Effector memory CD4-positive, alpha-beta T cell (primary cell): Measurements from ENCODE around the gene CCL27.
A peak's percentile ranks its signal among the peaks of the same experiment; 100 is the strongest.

Experiments
- DNase-seq, 3 donors: peaks; one replicate each; pipeline ENCODE4 v3.0.0-alpha.2; 2020
- H3K27ac ChIP-seq: 2 replicates; pipeline ENCODE4 v1.7.0; 2013; ENCODE audit warnings: mild to moderate bottlenecking, low read length, moderate library complexity; ENCODE audit not compliant: insufficient read depth, poor library complexity, severe bottlenecking
- H3K27me3 ChIP-seq: replicated peaks from 2 replicates; pipeline ENCODE4 v1.7.0; 2013; ENCODE audit warnings: mild to moderate bottlenecking, low read length; ENCODE audit not compliant: insufficient read depth, control insufficient read depth, poor library complexity, severe bottlenecking
- H3K36me3 ChIP-seq: 2 replicates; pipeline ENCODE4 v1.7.0; 2013; ENCODE audit warnings: mild to moderate bottlenecking, low read length, moderate library complexity; ENCODE audit not compliant: control insufficient read depth, insufficient read depth
- H3K4me1 ChIP-seq: 2 replicates; pipeline ENCODE4 v1.7.0; 2013; ENCODE audit warnings: low read length, mild to moderate bottlenecking; ENCODE audit not compliant: control insufficient read depth, insufficient read depth, poor library complexity, severe bottlenecking
- H3K4me3 ChIP-seq: 2 replicates; pipeline ENCODE4 v1.7.0; 2013; ENCODE audit warnings: low read length, low read depth, mild to moderate bottlenecking; ENCODE audit not compliant: insufficient read depth, poor library complexity, severe bottlenecking
- H3K9me3 ChIP-seq: 2 replicates; pipeline ENCODE4 v1.7.0; 2013; ENCODE audit warnings: mild to moderate bottlenecking, low read length, moderate library complexity; ENCODE audit not compliant: control insufficient read depth

Gene CCL27

DNA sequence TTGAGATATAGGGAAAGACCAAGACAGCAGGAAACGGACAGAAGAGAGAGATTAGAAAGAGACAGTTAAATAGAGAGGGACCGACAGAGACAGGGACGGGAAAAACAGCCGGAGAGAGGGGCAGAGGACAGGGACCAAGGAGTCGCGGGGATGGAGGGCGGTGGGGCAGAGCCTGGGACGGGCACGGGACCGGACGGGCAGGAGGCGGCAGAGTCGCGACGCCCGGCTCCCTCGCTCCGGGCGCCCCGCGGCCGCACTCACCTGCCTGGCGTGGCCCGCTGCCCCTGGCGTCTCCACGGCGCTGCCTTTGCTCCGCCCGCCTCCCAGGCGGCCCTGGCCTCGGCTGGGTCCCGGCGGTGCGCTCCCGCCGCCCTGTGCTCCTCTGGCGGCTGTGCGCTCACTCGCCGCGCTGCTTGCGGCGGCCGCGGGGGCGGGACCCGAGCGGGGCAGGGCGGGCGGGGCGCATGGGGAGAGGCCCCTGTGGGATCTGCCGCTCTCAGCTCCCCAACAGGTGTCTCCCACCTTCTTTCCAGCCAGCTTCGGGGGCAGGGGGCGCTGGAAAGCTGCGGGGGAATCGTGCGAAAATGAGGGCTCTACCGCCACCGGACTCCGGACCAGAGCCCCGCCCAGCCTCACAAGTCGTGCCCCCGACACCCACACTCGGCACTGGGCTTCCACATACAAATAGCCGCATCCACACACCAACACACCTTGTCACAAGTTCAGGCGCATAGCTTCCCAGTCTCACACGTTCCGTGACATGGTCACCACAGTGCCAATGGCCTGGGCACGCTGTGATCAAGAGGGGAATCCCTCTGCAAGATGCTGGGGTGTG, 33.6 kb downstream of the CCL27 start, which contains the start of gene ARID3C:
ARID3C (minus strand) TSS at position 411 of the 835 bp plus-strand sequence. CDS start 1,052 bp downstream, outside the sequence.
- no peak for DNase-seq
- no peaks in the 10 kb centered on the region for H3K9me3 ChIP-seq
- no peaks in the 10 kb centered on the region for H3K36me3 ChIP-seq
- peaks cover 17% of the 10 kb centered on the region for H3K4me1 ChIP-seq
- H3K27ac ChIP-seq, result no peak within 1 kb of the TSS
- peaks cover 57% of the 10 kb centered on the region for H3K27me3 ChIP-seq
- H3K4me3 ChIP-seq, result peak within 1 kb of the TSS; percentile 49

GRCh38 chr9:34627716-34628655, 34.5 kb downstream of the CCL27 start:
- Histone ChIP-seq H3K4me3 (peak overlapping the region; percentile 49), H3K27me3 (peaks cover 66% of the 10 kb centered on the region), H3K27ac (no peak overlapping the region), H3K4me1 (peaks cover 25% of the 10 kb centered on the region), H3K36me3 (no peaks in the 10 kb centered on the region), H3K9me3 (no peaks in the 10 kb centered on the region)
- no peak for DNase-seq

DNA sequence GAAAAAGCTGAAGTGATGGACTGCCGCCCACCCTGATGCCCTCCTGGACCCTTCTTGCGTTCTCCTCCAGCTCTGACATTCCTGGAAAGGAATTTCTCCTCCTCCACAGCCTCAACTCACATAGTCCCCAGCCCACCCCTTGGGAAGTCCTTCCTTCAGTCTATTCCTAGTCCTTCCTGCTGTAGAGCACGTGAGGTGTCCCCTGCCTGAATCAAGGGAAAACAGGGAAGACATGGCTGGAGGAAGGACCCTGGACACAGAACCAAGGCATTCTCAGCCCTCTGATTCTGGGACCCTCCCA, 37.3 kb downstream of the CCL27 start:
- H3K4me3 ChIP-seq, result no peak overlapping the region
- no peaks in the 10 kb centered on the region for H3K36me3 ChIP-seq
- no peak overlapping the region for H3K27ac ChIP-seq
- H3K27me3 ChIP-seq, result peaks cover 76% of the 10 kb centered on the region
- H3K4me1 ChIP-seq, result peaks cover 25% of the 10 kb centered on the region
- H3K9me3 ChIP-seq, result no peaks in the 10 kb centered on the region
- DNase-seq, result no peak

- DNase-seq, result no peak
- no peaks in the 10 kb centered on the region for H3K9me3 ChIP-seq
- H3K4me3 ChIP-seq, result no peak overlapping the region
- peaks cover 27% of the 10 kb centered on the region for H3K4me1 ChIP-seq
- H3K27me3 ChIP-seq, result peaks cover 73% of the 10 kb centered on the region
- H3K27ac ChIP-seq, result no peak overlapping the region
- no peaks in the 10 kb centered on the region for H3K36me3 ChIP-seq
Measured at GRCh38 chr9:34624475-34625185, 37.8 kb downstream of the CCL27 start.

GRCh38 chr9:34623374-34624235, 38.9 kb downstream of the CCL27 start:
- Histone ChIP-seq H3K27ac (no peak overlapping the region), H3K9me3 (no peaks in the 10 kb centered on the region), H3K36me3 (no peaks in the 10 kb centered on the region), H3K4me1 (peaks cover 23% of the 10 kb centered on the region), H3K27me3 (peaks cover 64% of the 10 kb centered on the region), H3K4me3 (no peak overlapping the region)
- DNase-seq, result no peak

DNA sequence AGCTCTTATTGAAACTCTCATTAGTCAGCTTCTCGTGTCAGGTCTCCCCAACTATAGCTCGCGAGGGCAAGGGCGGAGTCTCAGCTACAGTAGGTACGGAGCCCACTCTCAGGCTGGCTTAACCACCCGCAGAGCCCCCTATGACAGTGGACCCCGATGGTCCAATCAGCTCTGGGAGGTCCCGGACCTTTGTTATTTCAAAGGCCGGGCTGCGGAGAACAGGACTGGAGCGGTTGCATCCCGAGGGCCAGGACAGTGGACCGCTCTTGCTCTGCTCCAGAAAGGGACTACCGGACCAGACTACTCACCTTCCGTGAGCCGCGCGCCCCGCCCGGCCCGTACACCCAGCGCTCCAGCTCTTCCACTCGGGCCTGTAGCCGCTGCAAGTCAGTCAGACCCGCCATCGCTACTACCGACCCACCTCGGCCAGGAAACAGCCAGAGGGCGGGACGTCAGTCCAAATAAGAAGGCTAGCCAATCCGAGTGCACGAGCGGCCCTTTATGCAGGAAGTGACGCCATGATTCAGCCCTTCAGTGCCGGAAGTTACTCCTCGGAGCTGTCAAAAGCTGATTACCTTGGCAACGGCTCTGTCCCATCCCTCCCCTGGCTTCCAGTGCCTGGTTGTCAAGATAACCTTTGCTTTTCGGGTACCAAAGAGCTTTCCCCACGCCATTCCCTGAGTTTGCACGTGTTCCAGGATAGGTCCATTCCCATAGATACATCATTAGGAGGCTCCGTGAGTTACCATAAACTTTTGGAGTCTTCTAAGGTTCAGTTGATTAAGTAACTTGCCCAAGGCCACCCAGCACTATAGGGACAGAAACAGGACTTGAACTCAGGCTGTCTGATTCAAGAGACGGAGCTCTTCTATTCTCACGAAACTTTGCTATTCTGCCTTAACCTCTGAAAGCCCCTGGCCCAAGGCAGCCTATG, 42.1 kb downstream of the CCL27 start, which contains the start of gene DCTN3:
DCTN3 (minus strand) TSS at position 435 of the 934 bp plus-strand sequence; CDS start at position 404, 31 bp downstream.
- Histone ChIP-seq H3K4me1 (peaks cover 15% of the 10 kb centered on the region), H3K4me3 (peak within 1 kb of the TSS; percentile 70), H3K9me3 (no peaks in the 10 kb centered on the region), H3K27me3 (peaks cover 33% of the 10 kb centered on the region), H3K27ac (peak within 1 kb of the TSS; percentile 53), H3K36me3 (peaks cover 23% of the 10 kb centered on the region)
- DNase-seq, result peak; percentile 82 to 90 (median 86)

GRCh38 chr9:34615132-34615531, 47.3 kb downstream of the CCL27 start:
- Histone ChIP-seq H3K4me3 (no peak overlapping the region), H3K27me3 (no peaks in the 10 kb centered on the region), H3K27ac (no peak overlapping the region), H3K9me3 (no peaks in the 10 kb centered on the region), H3K4me1 (peaks cover 17% of the 10 kb centered on the region), H3K36me3 (peaks cover 34% of the 10 kb centered on the region)
- no peak for DNase-seq

- H3K27ac ChIP-seq, result peak overlapping the region; percentile 82
Measured at GRCh38 chr9:34612788-34613390, 49.6 kb downstream of the CCL27 start.

More at GRCh38 chr9:34612788-34613390, 49.6 kb downstream of the CCL27 start:
- H3K27me3 ChIP-seq, result no peaks in the 10 kb centered on the region
- H3K36me3 ChIP-seq, result peaks cover 33% of the 10 kb centered on the region
- H3K4me1 ChIP-seq, result peaks cover 12% of the 10 kb centered on the region
- H3K9me3 ChIP-seq, result no peaks in the 10 kb centered on the region
- peak; percentile 36 to 58 (median 40) for DNase-seq
- peak overlapping the region; percentile 83 for H3K4me3 ChIP-seq
